Natural killer cell (primary cell): ENCODE results near the gene SORCS2. TPM values are rescaled to one million over a fixed set of nuclear protein-coding genes. Genes with fewer than 3 reads are reported as not detected.

Experiments used
- ATAC-seq, 3 donors: fragments of 150-1000 bp in 2 of 3; fragments of 200-7000 bp in 1 of 3; cut with Tn5 transposase; 1 replicate in 1 of 3; 2 replicates in 2 of 3; pipeline ENCODE4 v1.10.0; 2021; ENCODE audit warnings: mild to moderate bottlenecking in 2 of 3, moderate library complexity in 2 of 3
- DNase-seq, 2 donors: peaks; one replicate each; pipeline versions ENCODE4 v3.0.0 to v3.0.0-alpha.2; 2013 to 2021; ENCODE audit warnings: mixed read lengths in 1 of 2
- H3K27ac ChIP-seq: one replicate; pipeline ENCODE4 v1.5.1; 2013; ENCODE audit warnings: mild to moderate bottlenecking, low read length
- H3K27me3 ChIP-seq: one replicate; pipeline ENCODE4 v1.6.1; 2013; ENCODE audit warnings: low read length; ENCODE audit not compliant: control insufficient read depth, insufficient read depth
- H3K36me3 ChIP-seq: one replicate; pipeline ENCODE4 v1.6.1; 2013; ENCODE audit warnings: low read length; ENCODE audit not compliant: control insufficient read depth, insufficient read depth
- H3K4me1 ChIP-seq: one replicate; pipeline ENCODE4 v1.6.1; 2013; ENCODE audit warnings: low read length; ENCODE audit not compliant: control insufficient read depth, insufficient read depth
- H3K4me3 ChIP-seq: one replicate; pipeline ENCODE4 v1.5.1; 2013; ENCODE audit warnings: low read length
- H3K9me3 ChIP-seq: one replicate; pipeline ENCODE4 v1.6.1; 2013; ENCODE audit warnings: low read length; ENCODE audit not compliant: control insufficient read depth, insufficient read depth
- H3K27ac Mint-ChIP-seq, 2 donors: one replicate each; pipeline ENCODE4 v1.8.0; 2022; ENCODE audit warnings: mild to moderate bottlenecking in 2 of 2, mixed read lengths in 2 of 2, moderate library complexity in 1 of 2
- H3K27me3 Mint-ChIP-seq, 2 donors: one replicate each; pipeline ENCODE4 v1.8.0; 2022; ENCODE audit warnings: low read depth in 2 of 2, mixed read lengths in 2 of 2
- H3K36me3 Mint-ChIP-seq: one replicate; pipeline ENCODE4 v1.8.0; 2022; ENCODE audit warnings: mixed read lengths
- H3K4me1 Mint-ChIP-seq, 2 donors: one replicate each; pipeline ENCODE4 v1.8.0; 2022; ENCODE audit warnings: mixed read lengths in 2 of 2
- H3K4me3 Mint-ChIP-seq: one replicate; pipeline ENCODE4 v1.8.0; 2022; ENCODE audit warnings: mild to moderate bottlenecking, moderate library complexity, mixed read lengths
- H3K9me3 Mint-ChIP-seq, 2 donors: one replicate each; pipeline ENCODE4 v1.8.0; 2022; ENCODE audit warnings: mixed read lengths in 2 of 2
- CTCF ChIP-seq: fragments of 200-600 bp; IDR thresholded peaks from one replicate; pipeline ENCODE4 v1.8.0; 2022; ENCODE audit warnings: antibody characterized with exemption
- WGBS: methylation state at CpG from one replicate; pipeline ENCODE4 v1.1.7; 2013; ENCODE audit warnings: missing lambda C conversion rate; ENCODE audit not compliant: insufficient coverage; 5-methylcytosine and 5-hydroxymethylcytosine counted together
- intact Hi-C: fragments of 100-400 bp; cut with micrococcal nuclease; formaldehyde crosslinking; loops from one replicate; pipeline ENCODE4 v1.14.2; 2022
- total RNA-seq, 4 donors: library from RNA; stranded (reverse); fragments of 120-200 nt in 1 of 4; gene quantifications; one replicate each; pipeline versions ENCODE4 v1.2.3 to v1.2.4, GENCODE V29; 2013 to 2022

Gene SORCS2
- total RNA-seq, 3 donors from 2014 or later (not counting 1 experiment from before 2014, with no cell fraction given), result 1.2 to 2.5 (median 1.4) TPM

- H3K9me3 Mint-ChIP-seq, result no peaks in the 10 kb centered on the region
- H3K27ac Mint-ChIP-seq, result no peak overlapping the region
- peaks cover 2 to 6% of the 10 kb centered on the region in 2 donors for H3K27me3 Mint-ChIP-seq
- peaks cover 22 to 30% of the 10 kb centered on the region in 2 donors for H3K4me1 Mint-ChIP-seq
- H3K36me3 Mint-ChIP-seq, result no peaks in the 10 kb centered on the region
- Histone ChIP-seq H3K36me3 (no peaks in the 10 kb centered on the region), H3K9me3 (no peaks in the 10 kb centered on the region), H3K4me3 (no peak overlapping the region), H3K27ac (no peak overlapping the region), H3K4me1 (peaks cover 10% of the 10 kb centered on the region), H3K27me3 (no peaks in the 10 kb centered on the region)
- no peak for DNase-seq
- no peak for ATAC-seq
- 95% methylated on average over 11 of the region's 11 CpGs for WGBS
- no peak for TF ChIP-seq CTCF
- intact Hi-C loops, result no loop called here
- no peak overlapping the region for H3K4me3 Mint-ChIP-seq
Observed at GRCh38 chr4:7785017-7785416, 592.7 kb downstream of the SORCS2 start.

DNA sequence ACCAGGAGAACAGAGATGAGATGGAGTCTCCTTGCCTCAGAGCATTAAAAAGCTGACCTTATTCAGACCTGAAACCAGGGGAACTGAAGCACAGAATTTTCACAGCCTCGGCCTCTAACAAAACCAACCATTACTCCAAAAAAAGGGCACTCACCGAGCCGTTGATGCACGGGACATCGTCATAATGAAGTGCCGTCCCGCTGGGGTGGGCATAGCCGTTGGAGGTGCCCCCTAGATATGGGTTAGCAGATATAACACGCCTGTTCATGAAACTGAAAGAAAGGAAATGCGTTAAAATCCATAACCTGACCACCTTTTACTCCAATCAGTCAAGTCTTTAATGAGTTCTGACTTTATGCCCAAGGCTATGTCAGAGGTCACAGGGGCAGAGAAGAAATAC lies 593.7 kb downstream of the SORCS2 start:
- Histone ChIP-seq H3K9me3 (no peaks in the 10 kb centered on the region), H3K36me3 (no peaks in the 10 kb centered on the region), H3K27ac (no peak overlapping the region), H3K27me3 (no peaks in the 10 kb centered on the region), H3K4me3 (no peak overlapping the region), H3K4me1 (peaks cover 10% of the 10 kb centered on the region)
- intact Hi-C loops, result no loop called here
- H3K36me3 Mint-ChIP-seq, result no peaks in the 10 kb centered on the region
- DNase-seq, result no peak
- TF ChIP-seq CTCF, result no peak
- peaks cover 18 to 25% of the 10 kb centered on the region in 2 donors for H3K4me1 Mint-ChIP-seq
- no peak overlapping the region for H3K4me3 Mint-ChIP-seq
- ATAC-seq, result no peak
- no peaks in the 10 kb centered on the region for H3K9me3 Mint-ChIP-seq
- H3K27ac Mint-ChIP-seq, result no peak overlapping the region
- 90% methylated on average over 9 of the region's 10 CpGs for WGBS
- H3K27me3 Mint-ChIP-seq, result peaks cover 2 to 7% of the 10 kb centered on the region in 2 donors

DNA sequence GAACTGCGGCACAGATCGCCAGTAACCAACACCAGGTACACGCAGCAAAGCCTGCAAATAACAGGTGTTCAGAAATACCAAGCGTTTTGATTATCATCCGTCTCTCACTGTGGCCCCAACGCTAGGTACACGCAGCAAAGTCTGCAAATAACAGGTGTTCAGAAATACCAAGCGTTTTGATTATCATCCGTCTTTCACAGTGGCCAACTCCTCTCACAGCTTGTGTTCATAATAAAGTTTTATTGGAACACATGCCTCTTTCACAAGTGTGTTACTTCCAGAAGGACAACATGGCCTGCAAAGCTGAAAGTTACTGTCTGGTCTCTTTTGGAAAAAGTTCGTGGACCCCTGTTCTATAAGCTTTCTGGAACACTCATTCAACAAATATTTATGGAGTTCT lies 594.2 kb downstream of the SORCS2 start:
- DNase-seq (no peak), ATAC-seq (no peak)
- 89% methylated on average over 10 of the region's 10 CpGs for WGBS
- H3K4me3 ChIP-seq, result no peak overlapping the region
- intact Hi-C loops, result no loop called here
- no peaks in the 10 kb centered on the region for H3K9me3 ChIP-seq
- H3K27ac Mint-ChIP-seq, result no peak overlapping the region
- peaks cover 7% of the 10 kb centered on the region for H3K4me1 ChIP-seq
- no peaks in the 10 kb centered on the region for H3K27me3 ChIP-seq
- peaks cover 13 to 20% of the 10 kb centered on the region in 2 donors for H3K4me1 Mint-ChIP-seq
- H3K27me3 Mint-ChIP-seq, result peaks cover 2 to 7% of the 10 kb centered on the region in 2 donors
- H3K36me3 ChIP-seq, result no peaks in the 10 kb centered on the region
- TF ChIP-seq CTCF, result no peak
- H3K27ac ChIP-seq, result no peak overlapping the region
- no peaks in the 10 kb centered on the region for H3K9me3 Mint-ChIP-seq
- H3K36me3 Mint-ChIP-seq, result no peaks in the 10 kb centered on the region
- no peak overlapping the region for H3K4me3 Mint-ChIP-seq

- H3K4me3 Mint-ChIP-seq, result no peak overlapping the region
- H3K27ac Mint-ChIP-seq, result no peak overlapping the region
- TF ChIP-seq CTCF, result no peak
- H3K36me3 ChIP-seq, result no peaks in the 10 kb centered on the region
- ATAC-seq, result no peak
- WGBS, result 94% methylated on average over 15 of the region's 15 CpGs
- no peaks in the 10 kb centered on the region for H3K9me3 Mint-ChIP-seq
- peaks cover 2 to 7% of the 10 kb centered on the region in 2 donors for H3K27me3 Mint-ChIP-seq
- H3K4me3 ChIP-seq, result no peak overlapping the region
- H3K27me3 ChIP-seq, result no peaks in the 10 kb centered on the region
- no peaks in the 10 kb centered on the region for H3K36me3 Mint-ChIP-seq
- intact Hi-C loops, result no loop called here
- H3K4me1 ChIP-seq, result peaks cover 2% of the 10 kb centered on the region
- no peak overlapping the region for H3K27ac ChIP-seq
- no peak for DNase-seq
- H3K4me1 Mint-ChIP-seq, result peaks cover 8 to 15% of the 10 kb centered on the region in 2 donors
- no peaks in the 10 kb centered on the region for H3K9me3 ChIP-seq
Observed at GRCh38 chr4:7787067-7787466, 594.7 kb downstream of the SORCS2 start.
